HG03045 (cell line): ENCODE results near the gene GTF2IRD2.
"Not testable (repeated sequence)": the region's sequence is repeated elsewhere in the genome, so short reads cannot be mapped to it uniquely, and the experiment has no call there.

Experiments
- ATAC-seq: cut with Tn5 transposase; IDR thresholded peaks from one replicate; pipeline ENCODE4 v1.9.1; 2021; ENCODE audit warnings: mild to moderate bottlenecking, moderate library complexity; ENCODE audit not compliant: unreplicated experiment

GTF2IRD2 gene

GRCh38 chr7:74788369-74789150, 62.8 kb downstream of the GTF2IRD2 start:
- ATAC-seq, result peak; percentile 85

- not testable (repeated sequence) for ATAC-seq
Measured at GRCh38 chr7:74783595-74783994, 67.8 kb downstream of the GTF2IRD2 start.

- not testable (repeated sequence) for ATAC-seq
Measured at GRCh38 chr7:74781746-74782145, 69.7 kb downstream of the GTF2IRD2 start.

- not testable (repeated sequence) for ATAC-seq
Measured at GRCh38 chr7:74779053-74779452, 72.4 kb downstream of the GTF2IRD2 start.

GRCh38 chr7:74775111-74775510, 76.3 kb downstream of the GTF2IRD2 start:
- peak; percentile 36 for ATAC-seq

GRCh38 chr7:74773760-74774750, 77.3 kb downstream of the GTF2IRD2 start, which contains the start of gene NCF1:
Gene NCF1, plus strand, starts transcription at chr7:74774011. Its CDS starts 21 bp downstream, at chr7:74774032.
- ATAC-seq, result peak; percentile 72

GRCh38 chr7:74772093-74772492, 79.3 kb downstream of the GTF2IRD2 start:
- not testable (repeated sequence) for ATAC-seq

- not testable (repeated sequence) for ATAC-seq
Measured at GRCh38 chr7:74770062-74770461, 81.3 kb downstream of the GTF2IRD2 start.

- ATAC-seq, result not testable (repeated sequence)
Measured at GRCh38 chr7:74766991-74767390, 84.4 kb downstream of the GTF2IRD2 start.

GRCh38 chr7:74766509-74766908, 84.9 kb downstream of the GTF2IRD2 start:
- ATAC-seq, result peak; percentile 39

- ATAC-seq, result not testable (repeated sequence)
Measured at GRCh38 chr7:74765205-74765918, 86.0 kb downstream of the GTF2IRD2 start.

- not testable (repeated sequence) for ATAC-seq
Measured at GRCh38 chr7:74758982-74759381, 92.4 kb downstream of the GTF2IRD2 start.

GRCh38 chr7:74758268-74758667, 93.1 kb downstream of the GTF2IRD2 start:
- not testable (repeated sequence) for ATAC-seq

GRCh38 chr7:74756673-74757072, 94.7 kb downstream of the GTF2IRD2 start:
- ATAC-seq, result not testable (repeated sequence)

GRCh38 chr7:74753921-74754482, 97.4 kb downstream of the GTF2IRD2 start:
- not testable (repeated sequence) for ATAC-seq
